HG03159 (cell line): Measurements from ENCODE around the gene ATP5F1D.

Experiments used
- ATAC-seq: cut with Tn5 transposase; IDR thresholded peaks from one replicate; pipeline ENCODE4 v1.9.1; 2021; ENCODE audit warnings: mild to moderate bottlenecking, moderate library complexity; ENCODE audit not compliant: unreplicated experiment

ATP5F1D gene

GRCh38 chr19:1220477-1220930 is 21.0 kb upstream of the ATP5F1D start:
- ATAC-seq: no peak

DNA sequence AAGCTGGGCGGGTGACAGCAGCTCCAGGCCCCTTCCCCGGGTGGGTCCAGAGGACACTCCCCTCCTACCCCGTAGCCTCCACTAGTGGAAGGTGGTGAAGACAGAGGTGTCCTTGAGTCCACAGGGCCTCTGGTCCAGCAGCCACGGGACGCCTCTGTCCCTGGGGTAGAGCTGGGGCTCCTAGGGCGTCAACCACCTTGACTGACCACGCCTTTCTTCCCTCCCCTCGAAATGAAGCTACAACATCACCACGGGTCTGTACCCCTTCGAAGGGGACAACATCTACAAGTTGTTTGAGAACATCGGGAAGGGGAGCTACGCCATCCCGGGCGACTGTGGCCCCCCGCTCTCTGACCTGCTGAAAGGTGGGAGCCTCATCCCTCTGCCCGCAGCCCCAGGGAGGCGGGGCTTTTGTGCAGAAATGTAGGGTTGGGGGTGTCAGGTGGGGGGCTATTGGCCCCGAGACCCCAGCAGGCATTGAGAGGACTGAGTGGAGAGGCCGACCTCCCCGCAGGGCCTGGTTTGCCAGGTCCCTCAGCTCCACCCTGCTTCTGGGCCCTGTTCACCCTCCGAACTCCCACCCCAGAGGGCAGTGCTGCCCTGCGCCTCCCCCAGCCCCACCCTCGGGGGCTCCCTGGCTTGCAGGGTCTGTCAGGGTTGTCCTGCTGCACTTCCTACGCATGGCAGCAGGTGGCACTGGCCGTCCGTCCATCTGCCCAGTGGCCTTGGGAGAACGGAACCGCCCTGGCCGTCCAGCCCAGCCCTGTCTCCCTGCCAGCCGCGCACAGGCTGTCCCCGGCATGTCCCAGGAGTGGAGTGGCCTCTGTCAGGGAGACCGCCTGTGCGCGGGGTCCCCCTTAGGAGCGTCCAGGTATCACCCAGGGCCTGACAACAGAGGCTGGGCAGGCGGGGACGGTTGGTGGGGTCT is 20.3 kb upstream of the ATP5F1D start:
- no peak for ATAC-seq

- no peak for ATAC-seq
Observed at GRCh38 chr19:1221904-1222255, 19.7 kb upstream of the ATP5F1D start.

DNA sequence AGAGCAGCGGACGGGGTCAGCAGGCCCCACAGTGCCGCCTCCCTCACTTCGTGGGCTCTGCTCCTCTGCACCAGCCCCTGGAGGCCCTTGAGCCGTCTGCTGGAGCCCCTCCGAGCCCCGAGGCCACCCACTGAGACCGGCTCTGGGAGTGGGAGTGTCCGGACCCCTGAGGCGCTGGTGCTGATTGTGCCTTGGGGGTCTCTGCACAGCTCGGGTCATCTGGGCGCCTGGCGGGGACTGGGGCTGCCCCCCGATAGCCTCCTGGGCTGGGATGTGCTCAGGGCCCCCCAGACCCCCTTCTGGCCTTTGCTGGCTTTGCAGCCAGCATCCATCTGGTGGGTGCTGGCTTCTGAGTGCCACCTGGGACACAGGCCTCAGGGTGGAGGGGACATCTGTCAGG is 19.2 kb upstream of the ATP5F1D start:
- ATAC-seq: no peak

DNA sequence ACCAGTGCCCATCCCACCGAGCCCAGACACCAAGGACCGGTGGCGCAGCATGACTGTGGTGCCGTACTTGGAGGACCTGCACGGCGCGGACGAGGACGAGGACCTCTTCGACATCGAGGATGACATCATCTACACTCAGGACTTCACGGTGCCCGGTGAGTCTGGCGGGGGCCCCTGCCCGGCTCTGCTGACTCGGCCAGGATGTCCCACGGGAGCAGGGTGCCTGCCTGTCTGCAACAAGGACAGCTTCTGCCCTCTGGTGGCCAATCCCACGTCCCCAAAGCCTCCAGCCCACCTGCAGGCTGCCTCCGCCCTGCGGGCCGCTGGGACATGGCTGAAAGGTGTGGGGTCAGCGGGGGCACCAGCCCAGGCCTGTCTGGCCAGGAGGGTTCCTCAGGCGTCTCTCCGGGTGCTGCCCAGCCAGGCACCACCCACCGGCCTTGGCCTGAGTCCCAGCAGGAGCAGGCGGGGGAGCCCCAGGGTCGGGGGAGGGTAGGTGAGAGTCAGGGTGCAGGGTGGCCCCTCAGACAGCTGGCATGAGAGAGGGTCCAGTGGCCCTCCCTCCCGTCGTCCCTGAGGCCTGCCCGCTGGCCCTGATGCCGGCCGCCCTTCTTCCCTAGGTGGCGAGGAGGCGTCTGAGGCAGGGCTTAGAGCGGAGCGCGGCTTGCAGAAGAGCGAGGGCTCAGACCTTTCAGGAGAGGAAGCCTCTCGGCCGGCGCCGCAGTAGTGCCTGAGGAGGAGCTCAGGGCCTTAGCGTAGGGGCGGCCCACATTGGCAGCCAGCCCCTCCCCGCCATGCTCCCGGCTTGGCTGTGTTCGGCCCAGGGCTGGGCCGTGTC is 18.3 kb upstream of the ATP5F1D start:
- ATAC-seq: no peak

GRCh38 chr19:1224047-1224825 is 17.3 kb upstream of the ATP5F1D start:
- no peak for ATAC-seq

DNA sequence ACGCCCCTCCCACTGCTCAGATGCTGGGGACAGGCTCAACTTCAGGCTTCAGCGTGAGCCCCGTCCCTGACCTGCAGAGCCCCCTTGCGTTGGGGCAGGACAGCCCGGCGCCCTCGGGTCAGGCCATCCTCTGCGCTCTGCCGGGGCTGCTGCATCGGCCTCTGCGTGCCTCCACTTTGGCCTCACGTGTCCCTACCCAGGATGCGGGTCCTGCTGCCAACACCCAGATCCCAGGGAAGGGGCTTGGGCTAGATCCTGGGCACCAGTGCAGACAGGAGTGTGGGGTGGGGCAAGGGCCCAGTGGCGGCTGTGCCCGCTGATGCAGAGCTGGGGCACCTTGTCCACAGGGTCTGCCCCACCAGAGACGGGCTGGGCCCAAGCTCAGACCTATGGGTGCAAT is 16.7 kb upstream of the ATP5F1D start:
- ATAC-seq: no peak

- no peak for ATAC-seq
Observed at GRCh38 chr19:1225440-1226226, 15.9 kb upstream of the ATP5F1D start.

DNA sequence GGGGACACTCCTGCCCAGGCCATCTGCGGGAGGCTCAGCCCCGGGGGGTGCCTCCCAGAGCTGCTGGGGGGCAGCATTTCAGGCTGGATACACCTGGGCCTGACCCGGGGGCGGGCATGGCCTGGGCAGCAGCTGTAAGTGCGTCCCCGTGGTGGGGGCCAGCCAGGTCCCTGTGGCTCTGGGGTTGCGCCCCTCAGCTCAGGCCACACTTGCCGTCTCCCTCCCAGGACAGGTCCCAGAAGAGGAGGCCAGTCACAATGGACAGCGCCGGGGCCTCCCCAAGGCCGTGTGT is 15.4 kb upstream of the ATP5F1D start:
- no peak for ATAC-seq

DNA sequence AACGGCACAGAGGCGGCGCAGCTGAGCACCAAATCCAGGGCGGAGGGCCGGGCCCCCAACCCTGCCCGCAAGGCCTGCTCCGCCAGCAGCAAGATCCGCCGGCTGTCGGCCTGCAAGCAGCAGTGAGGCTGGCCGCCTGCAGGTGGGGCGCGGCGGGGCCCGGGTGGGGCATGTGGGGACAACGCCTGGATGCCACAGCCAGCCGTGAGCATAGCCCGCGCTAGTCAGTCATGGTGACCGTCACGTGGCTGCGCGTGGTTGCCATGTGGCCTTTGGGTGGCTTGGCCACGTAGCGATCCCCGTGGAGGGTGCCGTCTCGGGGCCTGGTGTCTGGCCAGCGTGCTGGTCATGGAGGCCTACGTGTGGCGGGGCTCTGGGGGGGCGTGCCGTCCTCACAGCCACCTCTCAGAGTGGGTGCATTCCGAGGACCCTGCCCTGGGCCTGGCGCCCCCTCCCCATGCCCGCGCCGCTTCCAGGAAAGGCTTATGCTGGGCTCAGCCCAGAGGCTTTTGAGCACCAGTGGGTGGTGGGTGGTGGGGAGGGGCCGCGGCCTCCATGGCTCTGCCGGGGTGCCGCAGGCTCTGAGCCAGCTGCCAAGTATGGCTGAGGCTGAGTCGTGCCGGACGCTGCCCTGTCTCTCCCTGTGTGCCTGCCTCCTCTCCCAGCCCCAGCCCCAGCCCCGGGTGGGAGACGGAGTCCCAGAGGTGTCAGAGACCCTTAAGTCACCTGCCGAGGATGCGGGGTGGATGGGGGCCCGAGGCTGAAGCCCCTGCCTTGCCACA is 14.8 kb upstream of the ATP5F1D start:
- ATAC-seq: no peak

GRCh38 chr19:1227304-1228054 is 14.1 kb upstream of the ATP5F1D start:
- no peak for ATAC-seq

DNA sequence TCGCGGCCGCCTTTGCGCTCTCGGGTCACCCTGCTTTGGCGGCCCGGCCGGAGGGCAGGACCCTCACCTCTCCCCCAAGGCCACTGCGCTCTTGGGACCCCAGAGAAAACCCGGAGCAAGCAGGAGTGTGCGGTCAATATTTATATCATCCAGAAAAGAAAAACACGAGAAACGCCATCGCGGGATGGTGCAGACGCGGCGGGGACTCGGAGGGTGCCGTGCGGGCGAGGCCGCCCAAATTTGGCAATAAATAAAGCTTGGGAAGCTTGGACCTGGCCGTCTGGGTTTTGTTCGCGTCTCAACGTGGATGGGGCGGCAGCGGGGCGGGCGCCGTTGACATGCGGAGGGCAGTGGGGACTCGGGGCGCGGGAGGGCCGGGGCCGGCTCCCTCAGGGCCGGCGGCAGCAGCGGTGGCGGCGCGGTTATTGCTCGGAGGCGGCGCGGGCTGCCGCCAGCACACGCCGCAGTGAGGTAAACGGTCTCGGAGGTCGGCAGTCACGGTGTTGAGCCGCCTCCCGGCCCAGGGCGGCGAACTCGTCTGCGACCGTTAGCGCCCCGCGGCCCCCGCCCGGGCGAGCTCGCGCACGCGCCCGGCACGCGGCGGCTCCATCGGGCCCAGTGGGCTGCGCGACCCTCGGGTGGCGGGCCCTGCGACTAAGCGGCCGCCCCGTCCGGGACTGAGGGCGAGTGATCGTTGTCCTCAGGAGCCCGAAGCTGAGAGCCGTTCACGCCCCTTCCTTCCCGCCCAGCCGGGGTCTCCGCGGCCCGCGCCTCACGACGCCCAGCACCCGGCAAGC is 13.2 kb upstream of the ATP5F1D start:
- ATAC-seq: no peak

GRCh38 chr19:1229056-1229923 is 12.3 kb upstream of the ATP5F1D start:
- no peak for ATAC-seq

DNA sequence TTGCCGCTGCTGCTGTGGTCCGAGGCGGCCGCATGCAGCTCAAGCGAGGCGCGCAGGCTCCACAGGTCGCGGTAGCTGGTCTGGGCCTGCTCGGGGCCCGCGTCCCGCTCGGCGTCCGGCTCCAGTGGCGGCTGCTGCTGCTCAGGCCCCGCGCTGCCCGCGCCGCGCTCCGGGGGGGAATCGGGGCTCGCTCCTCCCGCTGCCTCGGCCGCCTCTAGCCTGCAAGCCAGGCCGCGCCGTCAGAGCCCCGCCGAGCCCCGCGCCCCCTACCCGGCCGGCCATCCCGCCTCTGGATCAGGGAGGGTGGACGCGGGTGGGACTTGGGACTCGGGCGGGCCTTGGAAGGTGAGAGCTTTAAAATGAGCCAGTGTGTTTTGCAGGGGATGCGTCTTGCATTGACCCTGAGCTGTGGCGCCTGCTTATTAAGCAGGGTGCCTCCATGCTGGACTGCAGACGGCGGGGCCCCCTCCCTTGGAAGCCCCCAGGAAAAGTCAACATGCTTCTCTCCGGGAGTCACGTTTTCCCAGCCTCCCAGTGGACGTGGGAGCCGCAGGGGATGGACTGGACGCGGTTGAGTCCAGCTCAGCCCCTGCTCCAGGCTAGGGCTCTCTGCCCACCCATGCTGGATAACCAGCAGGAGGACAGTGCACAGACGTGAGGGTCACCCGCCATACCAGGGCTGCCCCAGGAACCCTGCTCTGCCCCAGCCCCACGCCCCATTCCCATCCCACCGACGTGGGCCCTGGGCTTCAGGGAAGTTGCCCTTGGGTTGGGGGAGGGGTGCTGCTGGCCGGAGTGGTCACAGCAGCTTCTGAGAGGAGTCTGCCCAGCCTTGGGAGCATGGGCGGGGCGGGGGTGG is 11.4 kb upstream of the ATP5F1D start:
- ATAC-seq: no peak

- ATAC-seq: no peak
Observed at GRCh38 chr19:1230783-1231489, 10.6 kb upstream of the ATP5F1D start.
